ENCODE measurements around the gene FLACC1.
A peak's percentile ranks its signal among the peaks of the same experiment; 100 is the strongest.

The FLACC1 gene

DNA sequence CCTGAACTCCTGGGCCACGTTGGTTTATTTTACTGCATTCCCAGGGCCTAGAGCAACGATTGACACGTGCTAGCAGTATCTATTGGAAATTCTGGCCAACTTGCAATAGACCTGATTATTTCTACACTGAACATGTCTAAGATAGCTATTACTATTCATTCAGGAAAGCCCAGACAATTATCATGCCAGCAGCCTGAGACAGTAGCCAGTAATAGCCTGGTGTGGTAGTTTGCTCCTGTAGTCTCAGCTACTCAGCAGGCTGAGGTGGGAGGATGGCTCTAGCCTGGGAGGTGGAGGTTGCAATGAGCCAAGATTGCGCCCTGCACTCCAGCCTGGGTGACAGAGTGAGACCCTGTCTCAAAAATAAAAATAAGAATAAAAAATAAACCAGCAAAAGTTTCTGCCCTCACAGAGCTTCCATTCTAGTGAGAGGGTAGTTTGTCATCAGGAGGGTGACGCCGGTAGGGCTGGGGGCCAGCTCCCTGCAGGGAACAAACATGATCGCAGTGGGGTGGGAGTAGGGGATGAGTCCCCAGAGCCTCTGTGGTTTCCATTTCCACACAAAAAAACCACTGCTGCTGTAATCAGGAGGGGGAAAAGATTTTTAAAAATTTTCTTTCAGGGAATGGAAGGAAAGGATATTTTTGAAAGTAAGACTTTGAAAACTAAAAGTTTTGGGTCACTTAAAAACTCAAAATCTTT is 92.5 kb downstream of the FLACC1 start:
- H3K27ac ChIP-seq, result no peak overlapping the region
- ChIA-PET POLR2A (ENCODE audit: low non-redundant PET) (interaction anchor here (0.6 kb wide), 1 partner anchor 187 kb away, joined by 3 read pairs; the partner anchor contains the start of genes STRADB and TRAK2), CTCF (interaction anchor here (1.1 kb wide), 1 partner anchor 32 kb away, joined by 3 read pairs; no protein-coding TSS in a partner anchor)
- DNase-seq (ENCODE audit: low spot score), result no peak
- TF ChIP-seq, protein P1, sequence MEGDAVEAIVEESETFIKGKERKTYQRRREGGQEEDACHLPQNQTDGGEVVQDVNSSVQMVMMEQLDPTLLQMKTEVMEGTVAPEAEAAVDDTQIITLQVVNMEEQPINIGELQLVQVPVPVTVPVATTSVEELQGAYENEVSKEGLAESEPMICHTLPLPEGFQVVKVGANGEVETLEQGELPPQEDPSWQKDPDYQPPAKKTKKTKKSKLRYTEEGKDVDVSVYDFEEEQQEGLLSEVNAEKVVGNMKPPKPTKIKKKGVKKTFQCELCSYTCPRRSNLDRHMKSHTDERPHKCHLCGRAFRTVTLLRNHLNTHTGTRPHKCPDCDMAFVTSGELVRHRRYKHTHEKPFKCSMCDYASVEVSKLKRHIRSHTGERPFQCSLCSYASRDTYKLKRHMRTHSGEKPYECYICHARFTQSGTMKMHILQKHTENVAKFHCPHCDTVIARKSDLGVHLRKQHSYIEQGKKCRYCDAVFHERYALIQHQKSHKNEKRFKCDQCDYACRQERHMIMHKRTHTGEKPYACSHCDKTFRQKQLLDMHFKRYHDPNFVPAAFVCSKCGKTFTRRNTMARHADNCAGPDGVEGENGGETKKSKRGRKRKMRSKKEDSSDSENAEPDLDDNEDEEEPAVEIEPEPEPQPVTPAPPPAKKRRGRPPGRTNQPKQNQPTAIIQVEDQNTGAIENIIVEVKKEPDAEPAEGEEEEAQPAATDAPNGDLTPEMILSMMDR (conservative IDR thresholded peaks at IDR 0.05; ENCODE audit: low read depth), result no peak

DNA sequence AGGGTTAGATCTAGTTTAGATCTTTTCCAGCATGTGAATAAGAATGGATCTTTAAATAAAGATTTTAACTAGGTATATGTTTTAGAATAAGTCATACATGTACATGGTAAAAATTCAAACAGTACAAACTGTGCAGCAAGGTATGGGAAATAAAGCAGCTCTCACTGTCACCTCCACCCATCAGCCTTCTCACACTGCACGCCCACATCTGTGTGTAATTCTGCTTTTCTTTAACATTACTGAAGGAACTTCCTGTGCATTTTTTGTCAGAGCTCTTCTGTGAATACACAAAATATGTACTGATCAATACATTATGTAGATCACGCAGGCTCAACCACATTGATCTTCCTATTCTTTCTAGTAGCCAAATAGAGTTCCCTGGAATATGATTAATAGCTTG is 93.4 kb downstream of the FLACC1 start:
- TF ChIP-seq, protein P1 (conservative IDR thresholded peaks at IDR 0.05; ENCODE audit: low read depth), result no peak
- CTCF ChIA-PET, result no interaction called here
- no peak overlapping the region for H3K27ac ChIP-seq
- no peak for DNase-seq (ENCODE audit: low spot score)
- POLR2A ChIA-PET (ENCODE audit: low non-redundant PET), result no interaction called here

DNA sequence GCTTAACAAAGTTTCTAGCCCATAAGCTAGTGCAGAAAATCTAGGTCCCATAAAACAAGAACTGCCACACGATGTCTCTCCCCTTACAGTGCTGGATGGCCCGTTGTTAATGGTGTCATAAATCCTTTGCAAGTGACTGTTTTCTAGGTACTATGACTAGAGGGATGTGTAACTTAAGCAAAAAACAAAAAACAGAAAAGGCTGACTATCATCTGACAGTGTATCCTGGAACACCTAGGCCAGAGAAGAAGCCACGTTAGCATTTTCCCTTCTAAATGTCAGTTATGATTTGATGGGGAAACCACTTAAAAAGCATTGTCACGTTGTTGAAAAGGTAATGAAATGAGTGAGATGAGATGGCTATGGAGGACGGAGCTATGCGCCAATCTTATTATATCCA is 94.4 kb downstream of the FLACC1 start:
- ChIA-PET POLR2A (ENCODE audit: low non-redundant PET) (no interaction called here), CTCF (no interaction called here)
- TF ChIP-seq, protein P1 (conservative IDR thresholded peaks at IDR 0.05; ENCODE audit: low read depth), result no peak
- H3K27ac ChIP-seq, result no peak overlapping the region
- DNase-seq (ENCODE audit: low spot score), result no peak

DNA sequence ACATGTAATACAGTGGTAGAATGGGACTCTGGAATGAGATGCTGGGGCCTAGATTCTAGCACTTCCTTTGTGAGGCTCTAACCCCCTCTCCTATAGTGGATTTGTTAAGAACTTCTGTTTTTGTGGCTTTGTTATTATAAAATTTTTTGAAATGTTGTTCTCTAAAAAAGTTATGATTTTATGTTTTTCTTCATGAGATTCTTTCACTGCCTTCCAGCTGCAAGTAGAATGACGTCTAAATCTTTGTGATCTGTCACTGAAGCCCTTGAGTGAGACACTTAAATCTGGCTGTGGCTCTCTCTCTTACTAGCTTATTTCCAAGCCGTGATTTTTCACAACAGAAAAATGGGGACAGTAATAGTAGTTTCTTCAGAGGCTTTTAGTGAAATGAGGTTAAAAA is 95.2 kb downstream of the FLACC1 start:
- no peak for DNase-seq (ENCODE audit: low spot score)
- H3K27ac ChIP-seq, result no peak overlapping the region
- ChIA-PET CTCF (interaction anchor here (0.6 kb wide), 1 partner anchor 823 kb away, joined by 3 read pairs; no protein-coding TSS in a partner anchor), POLR2A (ENCODE audit: low non-redundant PET) (no interaction called here)
- TF ChIP-seq, protein P1 (conservative IDR thresholded peaks at IDR 0.05; ENCODE audit: low read depth), result no peak

DNA sequence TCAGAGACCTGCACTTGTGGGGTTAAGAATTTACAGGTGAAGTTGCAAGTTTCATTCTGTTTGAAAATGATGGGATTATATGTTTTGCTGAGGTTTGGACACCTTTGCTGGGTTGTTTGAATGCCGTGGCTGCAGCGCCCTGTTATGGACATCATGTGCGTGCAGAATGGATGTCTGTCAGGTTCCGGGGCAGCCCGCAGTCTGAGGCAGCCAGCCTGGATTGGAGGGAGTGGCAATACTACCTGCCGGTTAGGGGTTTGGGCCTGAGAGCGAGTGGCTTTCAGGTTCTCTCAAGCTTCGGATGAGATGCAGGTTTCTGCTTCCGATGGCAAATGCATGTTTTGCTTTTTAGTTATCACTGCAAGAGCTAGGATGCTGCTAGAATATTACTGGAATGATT is 95.7 kb downstream of the FLACC1 start:
- TF ChIP-seq, protein P1 (conservative IDR thresholded peaks at IDR 0.05; ENCODE audit: low read depth), result no peak
- no peak for DNase-seq (ENCODE audit: low spot score)
- CTCF ChIA-PET, result interaction anchor here (0.6 kb wide), 1 partner anchor 823 kb away, joined by 3 read pairs; no protein-coding TSS in a partner anchor
- POLR2A ChIA-PET (ENCODE audit: low non-redundant PET), result no interaction called here
- 0 out of 2 replicates have a peak overlapping the region, but pooled peaks have one; percentile 66 for H3K27ac ChIP-seq

DNA sequence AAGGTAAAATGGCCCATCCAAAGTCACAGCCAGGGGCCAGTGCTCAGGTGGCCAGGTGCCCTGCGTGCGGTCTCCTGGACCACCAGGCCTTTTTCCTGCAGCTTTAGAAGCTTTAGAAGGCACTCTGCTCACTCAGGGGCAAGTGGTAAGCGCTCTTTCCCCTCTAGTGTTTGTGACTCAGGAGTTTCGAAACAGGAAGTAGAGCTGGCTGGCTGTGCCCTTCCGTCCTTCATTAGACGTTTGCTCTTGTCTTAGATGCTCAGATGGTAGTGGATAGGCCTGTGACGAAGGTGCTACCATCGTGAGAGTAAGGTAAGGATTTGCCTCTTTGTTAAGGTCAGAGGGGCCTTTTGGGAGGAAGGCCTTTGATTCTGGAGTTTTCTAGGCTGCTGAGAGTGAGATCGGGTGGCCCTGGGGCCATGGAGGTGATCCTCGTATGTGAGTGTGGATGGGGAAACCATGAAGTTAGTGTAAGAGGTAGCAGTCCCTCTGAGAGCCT is 96.8 kb downstream of the FLACC1 start, which contains the start of gene CASP8:
CASP8 (plus strand) TSS at position 235 of the 499 bp plus-strand sequence. CDS start 5,951 bp downstream, outside the sequence.
- CTCF ChIA-PET, result no interaction called here
- TF ChIP-seq, protein P1 (conservative IDR thresholded peaks at IDR 0.05; ENCODE audit: low read depth), result no peak
- POLR2A ChIA-PET (ENCODE audit: low non-redundant PET), result no interaction called here
- H3K27ac ChIP-seq, result peak within 1 kb of the TSS; percentile 98
- peak; percentile 44 for DNase-seq (ENCODE audit: low spot score)

Data from RWPE1 (cell line).